Hematopoietic multipotent progenitor cell treated with erythropoietin and hydrocortisone succinate and interleukin-3 and kit ligand, for 6 days (in vitro differentiated cells): ENCODE measurements around the gene PON2.
A peak's percentile ranks its signal among the peaks of the same experiment; 100 is the strongest.

Experiments
- DNase-seq: peaks from one replicate; pipeline ENCODE4 v3.0.0-alpha.2; 2015

The PON2 gene

DNA sequence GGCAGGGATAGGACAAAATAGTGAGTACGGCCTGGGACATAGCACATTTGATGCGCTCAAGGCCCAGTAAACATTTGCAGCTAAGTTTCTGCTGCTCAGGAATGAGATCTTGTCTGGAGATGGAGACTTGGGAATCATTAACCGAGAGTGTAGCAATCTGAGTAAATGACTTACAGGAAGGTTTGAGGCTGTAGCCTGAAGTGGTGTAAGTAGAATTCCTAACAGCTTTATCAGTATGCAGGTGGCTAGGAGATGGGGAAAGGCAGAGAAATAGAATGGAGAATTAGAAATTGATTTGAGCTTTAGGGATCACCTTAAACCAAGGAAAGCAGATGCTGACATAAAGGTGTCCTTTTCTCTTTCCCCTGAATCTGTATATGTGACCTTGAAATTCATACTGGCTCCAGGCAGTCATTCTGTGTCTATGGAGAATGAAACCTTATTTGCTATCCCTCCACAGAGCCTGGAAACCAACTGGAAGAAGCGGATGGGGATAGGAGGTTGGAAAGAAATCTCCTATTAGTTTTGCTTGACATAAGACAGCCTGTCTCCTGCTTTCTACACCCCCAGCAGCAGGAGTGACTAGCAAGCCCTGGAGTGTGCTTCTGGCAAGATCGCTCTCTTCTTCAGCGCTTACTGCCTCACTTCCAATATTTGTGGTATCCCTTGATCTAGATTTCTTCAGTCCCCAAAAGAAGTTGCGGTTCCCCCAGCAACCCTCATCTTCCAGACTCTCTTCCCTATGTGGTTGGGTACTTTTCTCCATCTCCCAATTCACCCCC is 6.4 kb upstream of the PON2 start:
- DNase-seq: no peak

DNA sequence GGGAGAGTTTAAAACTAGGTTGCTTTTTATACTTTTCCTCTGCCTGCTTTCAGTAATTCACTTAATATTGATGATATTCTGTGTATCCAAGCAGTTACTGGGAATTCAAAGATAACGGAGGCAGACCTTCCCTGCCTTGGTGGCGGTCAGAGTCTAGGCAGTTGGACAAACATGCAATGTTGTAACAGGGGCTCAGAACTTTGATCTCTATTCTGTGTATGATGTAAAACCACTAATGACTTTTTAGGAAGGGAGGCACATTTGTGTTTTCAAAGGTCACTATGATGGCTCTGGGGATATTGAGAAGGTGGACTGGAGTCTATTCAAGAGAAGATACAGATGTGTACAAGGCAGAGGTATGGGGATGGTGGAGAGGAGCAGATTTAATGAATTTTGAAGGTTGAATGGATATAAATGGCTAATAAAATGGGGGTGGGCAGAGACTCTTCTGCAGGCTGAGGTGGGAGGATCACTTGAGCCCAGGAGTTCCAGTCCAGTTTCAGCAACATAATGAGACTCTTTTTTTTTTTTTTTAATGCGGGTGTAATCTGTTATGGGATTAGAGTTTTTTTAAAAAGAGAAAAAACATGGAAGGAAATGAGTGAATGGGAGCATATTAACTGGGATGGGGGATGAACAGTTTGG is 5.7 kb upstream of the PON2 start:
- DNase-seq: no peak

DNA sequence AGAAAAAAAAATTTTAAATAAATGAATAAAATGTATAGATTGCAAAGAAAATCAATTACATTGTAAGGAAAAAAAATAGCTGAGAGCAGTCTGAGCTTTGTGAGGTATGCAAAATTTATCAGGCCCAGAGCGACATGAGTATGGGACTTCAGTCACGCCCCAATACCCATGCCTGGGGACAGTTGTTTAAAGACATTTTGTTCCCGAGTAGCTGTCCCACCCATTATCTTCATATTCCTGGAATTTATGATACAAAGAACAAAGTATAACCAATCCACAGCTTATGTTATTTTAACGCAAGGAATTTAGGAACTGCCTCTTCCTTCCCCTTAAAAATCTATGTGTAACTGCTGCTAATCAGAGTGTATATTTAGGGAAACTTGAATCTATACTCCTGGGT is 1.6 kb upstream of the PON2 start:
- DNase-seq: peak; percentile 56

DNA sequence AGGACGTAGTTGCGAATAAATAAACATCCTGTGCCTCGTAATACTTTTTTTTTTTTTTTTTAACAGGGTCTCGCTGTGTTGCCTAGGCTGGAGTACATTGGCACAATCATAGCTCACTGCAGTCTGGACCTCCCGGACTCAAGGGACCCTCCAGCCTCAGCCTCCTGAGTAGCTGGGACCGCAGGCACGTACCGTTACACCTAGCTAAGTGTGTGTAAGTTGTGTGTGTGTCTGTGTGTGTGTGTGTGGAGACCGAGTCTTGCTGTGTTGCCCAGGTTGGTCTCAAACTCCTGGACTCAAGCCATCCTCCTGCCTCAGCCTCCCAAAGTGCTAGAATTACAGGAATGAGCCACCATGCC is 573 bp upstream of the PON2 start:
- no peak for DNase-seq

DNA sequence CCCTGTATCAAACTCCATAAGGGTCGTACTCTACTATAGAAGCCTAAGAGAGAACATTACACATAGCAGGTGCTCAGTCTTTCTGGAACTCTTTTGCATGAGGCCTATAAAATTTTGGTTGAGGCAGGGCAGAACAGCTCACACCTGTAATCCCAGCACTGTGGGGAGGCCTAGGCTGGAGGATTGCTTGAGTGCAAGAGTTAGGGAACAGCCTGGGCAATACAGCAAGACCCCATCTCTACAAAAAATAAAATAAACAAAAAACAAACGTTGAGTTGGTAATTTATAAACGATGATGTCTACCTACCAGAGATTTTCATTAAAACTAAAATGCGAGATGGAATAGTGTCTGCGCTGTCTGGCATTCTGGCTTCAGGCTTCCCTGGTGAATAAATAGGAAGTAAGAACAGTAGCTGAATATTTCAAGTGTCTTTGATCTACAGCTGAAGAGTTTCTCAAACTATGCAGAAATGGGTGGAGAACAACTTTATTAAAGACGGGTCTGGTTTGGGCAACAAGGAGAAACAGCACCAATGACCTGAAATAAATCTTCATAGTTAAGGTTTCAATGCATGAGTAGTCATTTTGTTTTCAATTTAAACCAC is 774 bp downstream of the PON2 start:
- DNase-seq: no peak

DNA sequence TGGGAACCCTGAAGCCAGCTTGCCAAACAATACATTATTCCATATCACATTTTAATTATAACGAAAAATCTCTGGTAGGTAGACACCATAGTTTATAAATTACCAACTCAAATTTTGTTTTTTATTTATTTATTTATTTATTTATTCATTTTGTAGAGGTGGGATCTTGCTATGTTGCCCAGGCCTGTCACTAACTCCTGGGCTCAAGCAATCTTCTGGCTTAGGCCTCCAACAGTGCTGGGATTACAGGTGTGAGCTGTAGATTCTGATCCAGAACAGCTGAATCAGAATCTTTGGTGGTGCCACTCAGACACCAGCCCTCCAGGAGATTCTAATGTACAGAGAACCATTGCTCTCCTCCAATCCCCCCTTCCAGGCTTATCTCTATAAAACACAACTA is 1.7 kb downstream of the PON2 start:
- DNase-seq: peak; percentile 31

DNA sequence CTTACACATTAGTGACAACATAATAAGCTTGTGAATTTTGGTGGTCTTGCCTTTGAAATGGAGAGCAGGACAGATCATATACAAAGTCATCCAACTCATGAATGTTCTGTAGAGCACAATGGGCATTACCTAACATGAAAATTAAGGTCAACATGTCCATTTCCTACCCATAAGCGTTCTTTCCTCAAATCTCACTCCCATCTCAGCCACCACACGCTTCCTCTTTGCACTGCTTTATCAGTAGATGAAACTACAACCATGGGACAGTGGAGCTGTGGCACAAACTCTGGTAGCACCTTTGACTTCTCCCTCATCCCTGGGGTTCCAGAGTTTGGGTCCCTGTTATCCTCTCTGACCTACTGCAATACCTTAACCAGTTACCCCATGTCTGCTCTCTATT is 2.2 kb downstream of the PON2 start:
- peak; percentile 30 for DNase-seq

DNA sequence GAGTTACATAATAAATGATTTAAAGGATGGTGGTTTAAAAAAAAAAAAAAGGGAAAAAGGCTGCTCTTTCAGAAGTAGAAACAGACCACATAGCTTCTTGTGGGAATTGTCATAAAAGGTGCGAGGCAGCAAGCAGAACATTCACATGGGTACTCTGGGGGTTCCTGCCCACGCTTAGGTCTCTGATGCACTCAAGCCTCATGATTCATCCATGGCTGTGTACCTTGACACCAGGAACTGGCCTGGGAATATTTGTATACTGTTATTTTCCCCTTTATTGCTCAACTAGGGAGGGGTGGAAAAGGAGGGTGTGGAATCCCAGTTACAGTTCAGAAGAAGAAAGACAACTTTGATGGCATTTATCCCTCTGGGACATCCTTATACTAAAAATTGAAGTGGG is 4.0 kb downstream of the PON2 start:
- no peak for DNase-seq

DNA sequence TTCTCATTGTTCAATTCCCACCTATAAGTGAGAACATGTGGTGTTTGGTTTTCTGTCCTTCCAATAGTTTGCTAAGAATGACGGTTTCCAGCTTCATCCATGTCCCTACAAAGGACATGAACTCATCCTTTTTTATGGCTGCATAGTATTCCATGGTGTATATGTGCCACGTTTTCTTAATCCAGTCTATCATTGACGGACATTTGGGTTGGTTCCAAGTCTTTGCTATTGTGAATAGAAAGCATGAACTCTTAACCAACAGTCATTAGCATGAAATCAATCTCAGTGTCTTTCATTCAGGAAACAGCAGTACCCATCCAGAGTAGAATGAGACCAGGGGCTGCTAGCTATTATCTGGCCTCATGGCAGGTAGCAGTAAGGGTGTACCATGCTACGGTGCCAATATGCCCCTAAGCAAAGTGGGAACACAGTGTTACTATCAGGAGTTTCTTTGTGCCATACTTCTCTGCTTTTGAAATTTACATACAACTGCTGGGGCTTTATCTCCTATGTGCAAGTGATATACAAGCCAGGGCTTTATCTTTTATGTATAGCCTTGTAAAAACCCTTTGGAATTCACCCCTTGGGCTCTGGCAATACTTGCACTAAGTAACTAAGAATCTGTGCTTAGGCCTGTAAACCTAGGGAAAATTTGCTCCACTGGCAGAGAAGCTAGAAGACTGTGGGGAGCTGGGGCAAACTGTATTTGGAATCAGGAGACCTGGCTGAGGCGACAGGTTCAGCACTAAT is 5.4 kb downstream of the PON2 start:
- peak; percentile 12 for DNase-seq

DNA sequence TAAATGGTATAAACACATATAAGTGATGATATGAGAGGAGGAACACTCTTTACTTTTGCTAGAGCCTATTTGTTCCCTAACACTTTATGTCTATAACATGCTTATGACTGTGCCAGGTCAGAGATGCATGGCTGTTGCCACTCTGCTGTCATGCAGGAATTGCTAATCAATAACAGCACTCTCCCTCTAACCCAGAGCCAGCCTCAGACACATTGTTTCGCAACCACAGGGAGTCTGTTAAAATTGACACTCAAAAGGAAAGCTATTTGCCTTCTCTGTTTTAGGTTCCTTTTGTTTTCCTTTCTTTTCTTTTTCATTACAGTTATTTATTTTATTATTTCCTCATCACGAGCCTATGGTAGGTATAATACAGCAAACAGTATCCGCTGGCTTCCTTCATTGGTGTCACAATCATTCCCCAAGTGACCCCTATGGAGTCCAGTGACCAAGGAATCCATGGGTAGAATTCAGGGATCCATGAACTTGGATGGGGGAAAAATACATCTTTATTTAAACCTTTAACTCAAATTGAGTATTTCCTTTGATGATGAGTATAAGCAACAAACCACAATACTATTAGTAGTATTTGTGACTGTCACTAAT is 6.8 kb downstream of the PON2 start:
- DNase-seq: no peak

DNA sequence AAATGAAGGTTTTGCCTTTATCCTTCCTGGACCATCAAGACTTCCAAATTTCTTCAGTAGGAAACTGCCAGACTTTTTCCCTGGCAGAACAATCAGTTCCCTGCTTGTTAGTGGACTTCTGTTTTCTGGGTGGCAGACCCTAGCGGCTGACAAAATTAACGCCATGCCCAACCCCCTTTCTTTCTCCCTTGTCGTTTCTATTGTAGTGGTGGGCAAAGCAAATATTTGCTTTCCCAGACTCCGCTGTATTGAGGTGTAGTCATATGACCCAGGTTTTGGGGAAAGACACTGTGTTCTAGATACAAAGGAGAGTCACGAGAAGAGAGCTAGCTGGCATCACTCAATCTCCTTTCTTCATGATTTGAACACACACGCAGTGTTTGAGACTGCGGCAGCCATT is 7.7 kb downstream of the PON2 start:
- no peak for DNase-seq

DNA sequence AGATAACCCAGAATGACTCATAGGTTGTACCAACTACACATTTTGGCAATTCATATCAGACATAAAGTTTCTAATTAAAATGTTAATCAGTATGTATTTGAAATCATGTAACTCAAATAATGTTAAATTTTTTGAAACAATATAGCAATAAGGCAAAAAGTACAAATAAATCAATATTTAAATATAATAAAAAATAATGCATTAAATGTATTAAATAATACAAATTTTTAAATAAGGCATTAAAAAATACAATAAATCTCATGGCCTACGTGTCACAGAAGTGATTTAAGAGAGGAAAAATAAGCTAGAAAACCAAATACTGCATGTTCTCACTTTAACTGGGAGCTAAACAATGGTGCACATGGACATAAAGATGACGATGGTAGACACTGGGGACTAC is 9.1 kb downstream of the PON2 start:
- no peak for DNase-seq

DNA sequence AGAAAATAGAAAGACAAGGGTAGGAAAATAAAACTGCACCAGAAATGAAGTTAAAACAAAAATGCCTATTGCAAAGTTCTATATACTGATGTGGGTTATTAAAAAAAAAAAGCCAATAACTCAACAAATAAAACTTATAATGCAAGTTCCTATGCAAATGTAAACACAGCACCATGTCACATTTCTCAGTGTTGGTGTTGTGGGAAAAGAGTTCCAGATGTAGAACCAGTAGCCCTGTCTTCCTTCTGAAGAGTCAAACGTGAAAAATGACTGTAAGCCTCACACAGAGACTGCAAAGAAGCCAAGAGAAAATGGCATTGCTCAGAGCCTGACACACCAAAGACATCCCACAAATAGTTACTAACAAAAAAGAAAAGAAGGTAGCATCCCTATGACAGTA is 10.1 kb downstream of the PON2 start:
- DNase-seq: no peak

DNA sequence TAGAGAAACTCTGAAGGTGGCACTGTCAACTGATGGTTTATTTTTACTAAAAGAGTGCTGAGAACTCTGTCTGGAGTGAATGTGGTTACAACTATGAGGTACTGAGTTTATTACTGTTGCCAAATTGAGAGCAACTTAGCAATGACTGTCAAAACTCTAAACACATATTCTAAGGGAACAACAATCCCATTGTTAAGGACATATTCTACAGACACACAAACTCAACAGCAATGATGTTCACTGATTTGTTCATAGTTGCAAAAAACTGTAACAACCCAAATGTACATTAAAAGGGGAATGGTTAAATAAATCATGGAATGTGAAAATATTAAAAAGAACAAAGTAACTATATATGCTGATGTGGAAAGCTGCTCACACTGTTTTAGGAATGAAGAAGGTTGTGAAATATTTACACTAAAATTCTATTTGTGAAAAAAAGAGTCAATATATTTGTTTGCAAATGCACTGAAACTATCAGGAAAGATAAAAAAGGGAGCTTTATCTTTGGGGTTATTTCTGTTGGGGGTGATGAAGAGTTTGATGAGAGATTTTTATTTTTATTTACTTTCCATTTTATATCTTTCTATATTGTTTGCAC is 12.9 kb downstream of the PON2 start:
- DNase-seq: no peak

DNA sequence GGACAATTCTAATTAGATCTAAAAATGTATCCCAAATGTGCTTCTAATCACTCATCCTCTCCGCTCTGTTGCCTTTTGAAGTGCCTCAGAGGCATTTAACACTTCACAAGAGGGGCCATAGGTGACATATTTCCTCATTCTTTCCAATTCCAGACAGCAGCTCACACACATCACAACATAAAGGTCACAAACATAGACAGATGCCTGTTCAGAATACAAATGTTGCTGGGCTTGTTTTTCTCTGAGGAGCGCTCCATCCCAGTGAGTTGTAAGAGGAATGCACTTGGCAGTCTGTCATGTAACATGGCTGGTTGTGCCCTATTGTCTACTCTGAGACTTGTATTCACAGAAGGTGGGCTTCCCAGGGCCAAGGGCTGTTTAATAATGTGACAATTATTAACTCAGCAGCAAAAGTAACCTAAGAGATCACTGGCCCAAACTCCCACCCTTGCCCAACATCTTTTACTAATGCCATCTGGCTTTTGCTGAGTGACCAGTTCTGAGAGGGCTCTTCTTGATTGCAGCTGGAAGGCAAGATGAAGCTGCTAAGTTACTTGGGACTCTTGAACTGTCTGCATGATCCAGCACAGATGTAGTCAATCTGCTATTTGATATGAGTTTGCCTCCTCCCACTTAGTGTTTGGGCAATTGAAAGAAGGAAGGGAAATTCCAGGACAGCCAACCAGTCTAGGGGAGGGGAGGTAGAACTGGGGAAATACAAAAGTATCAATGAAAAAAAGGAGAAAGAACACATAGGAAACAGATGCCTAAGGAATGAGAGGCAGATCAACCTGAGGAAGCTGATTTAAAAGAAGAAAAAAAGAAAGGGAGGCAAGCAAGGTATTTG is 13.6 kb downstream of the PON2 start:
- DNase-seq: no peak

DNA sequence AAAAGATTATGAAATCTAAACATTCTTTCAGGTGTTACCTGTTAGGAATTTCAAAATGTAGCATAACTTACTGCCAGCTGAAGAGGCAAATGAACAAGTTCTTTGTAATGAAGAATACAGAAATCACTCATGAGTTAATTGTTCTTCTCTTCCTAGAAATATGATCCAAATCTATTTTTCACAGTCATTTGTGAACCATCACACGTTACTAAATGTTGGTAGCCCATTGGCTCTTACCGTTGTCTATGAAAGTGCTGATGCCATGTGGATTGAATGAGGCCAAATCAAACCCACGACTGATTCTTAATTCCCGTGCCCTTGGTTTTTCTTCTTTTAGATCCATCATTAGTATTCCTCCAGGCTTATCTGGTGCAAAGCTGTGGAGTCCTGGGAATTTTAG is 22.8 kb downstream of the PON2 start:
- no peak for DNase-seq

DNA sequence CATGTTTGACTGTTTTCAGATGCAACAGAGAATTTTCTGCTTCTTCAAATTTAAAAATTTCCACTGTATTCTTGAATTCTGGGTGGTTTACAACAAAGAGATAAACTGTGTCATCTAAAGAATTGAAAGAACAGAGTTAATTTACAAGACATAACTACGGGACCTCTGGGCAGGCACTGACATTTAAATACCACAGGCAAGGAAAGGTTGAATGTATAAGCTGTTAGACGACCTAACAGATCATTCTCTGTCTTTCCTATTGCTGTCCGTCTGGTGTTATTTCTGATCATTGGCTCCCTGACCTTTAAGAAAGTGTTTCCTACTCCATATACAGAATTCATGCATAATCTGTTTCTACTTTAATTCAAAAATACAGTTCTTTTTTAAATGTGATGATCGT is 23.2 kb downstream of the PON2 start:
- DNase-seq: no peak

DNA sequence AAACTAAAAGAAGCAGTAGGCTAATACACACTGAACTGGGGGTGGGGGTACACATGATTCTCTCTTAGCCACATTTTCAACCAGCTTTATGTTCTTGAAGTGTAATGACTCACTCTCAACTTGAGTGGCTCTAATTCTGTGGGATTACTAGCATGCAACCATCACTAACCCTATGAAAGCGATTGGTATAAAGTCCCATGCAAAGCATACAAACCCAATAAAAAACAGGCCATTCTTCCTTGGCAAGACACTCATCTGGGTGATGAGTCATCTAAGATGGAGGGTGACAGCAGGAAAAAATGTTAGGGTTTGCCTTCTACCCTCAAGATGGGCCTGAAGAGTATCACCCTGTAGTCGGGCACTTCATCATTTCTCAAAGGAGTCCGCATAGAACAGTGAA is 23.8 kb downstream of the PON2 start:
- DNase-seq: no peak

DNA sequence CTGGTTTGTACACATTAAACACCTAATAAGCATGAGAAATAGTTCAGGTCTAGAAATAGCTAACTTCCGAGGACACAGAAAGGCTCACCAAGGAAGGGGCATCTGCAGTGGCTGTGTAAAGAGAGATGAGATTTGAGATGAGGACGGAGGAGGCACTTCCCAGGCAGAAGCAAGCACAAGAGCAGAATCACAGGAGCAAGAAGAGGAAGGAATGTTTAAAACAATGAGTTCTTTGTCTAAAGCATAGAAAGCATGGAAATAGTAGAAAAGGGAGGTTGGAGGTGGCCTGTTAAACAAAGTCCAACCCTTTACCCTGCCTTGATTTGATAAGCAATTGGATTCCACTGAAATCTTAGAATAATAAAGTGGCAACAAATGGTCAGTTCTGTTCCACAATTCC is 27.1 kb downstream of the PON2 start:
- DNase-seq: no peak

DNA sequence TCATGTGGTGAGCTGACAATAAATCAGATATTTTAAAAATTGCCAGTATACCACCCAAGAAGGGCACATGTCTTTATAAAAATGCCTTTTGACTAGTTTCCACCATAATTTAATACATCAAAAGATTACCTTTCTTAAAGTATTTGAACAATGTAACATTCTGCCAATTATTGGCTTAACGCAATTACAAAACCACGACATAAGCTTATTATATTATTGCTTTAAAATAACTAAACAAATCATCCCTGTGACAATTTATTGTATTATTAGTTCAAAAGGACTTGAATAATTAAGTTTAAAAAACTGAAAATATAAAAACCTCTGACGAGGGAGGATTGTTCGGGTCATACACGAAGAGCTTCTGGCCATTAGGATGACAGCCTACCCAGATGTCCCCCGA is 29.0 kb downstream of the PON2 start:
- no peak for DNase-seq

DNA sequence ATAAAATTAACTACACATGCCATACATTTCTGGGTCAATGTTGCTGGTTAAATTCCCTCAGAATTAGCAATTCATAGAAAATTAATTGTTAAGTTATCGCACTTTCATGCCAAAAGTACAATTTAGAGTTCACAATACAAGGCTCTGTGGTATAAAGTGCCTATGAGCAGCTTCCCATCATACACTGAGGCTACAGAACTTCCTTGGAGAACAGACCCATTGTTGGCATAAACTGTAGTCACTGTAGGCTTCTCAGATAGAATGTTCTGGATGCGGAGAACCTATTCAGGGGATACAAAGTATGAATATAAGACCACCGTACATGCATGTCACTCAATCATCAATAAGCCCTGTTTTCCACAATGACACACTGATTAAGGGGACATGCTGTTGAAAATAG is 29.6 kb downstream of the PON2 start:
- DNase-seq: no peak

DNA sequence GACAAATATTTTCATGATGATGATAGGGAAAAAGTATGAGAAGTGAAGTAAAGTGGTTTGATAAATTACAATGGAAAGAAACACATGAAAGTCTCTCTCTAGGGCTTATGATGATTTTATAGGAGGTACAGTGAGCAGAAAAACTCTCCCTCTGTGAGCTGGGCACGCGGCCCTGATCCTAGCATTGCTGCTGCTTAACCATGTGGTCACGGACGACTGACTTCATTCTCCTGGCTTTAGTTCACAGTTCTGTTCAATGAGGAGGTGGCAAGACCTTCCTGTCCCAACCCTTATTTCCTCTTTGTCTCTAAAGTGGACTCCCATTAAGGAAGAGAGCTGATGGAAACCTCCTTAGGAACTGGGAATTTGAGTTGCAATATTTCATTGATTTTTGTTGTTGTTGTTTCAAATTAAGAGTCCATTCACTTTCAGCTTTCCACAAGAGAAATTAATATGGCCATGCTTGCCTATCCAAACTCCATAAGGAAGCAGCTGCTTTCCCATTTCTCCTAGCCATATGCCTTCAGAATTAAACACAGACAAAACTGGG is 30.4 kb downstream of the PON2 start:
- no peak for DNase-seq
